Brain microvascular endothelial cell (primary cell): ENCODE results near the gene LMO1.

Experiments used
- DNase-seq: peaks from one replicate; pipeline ENCODE4 v3.0.0-alpha.2; 2020
- H3K27ac ChIP-seq: fragments of 250-450 bp; sonication (Bioruptor Pico); 2 replicates; pipeline ENCODE4 v1.5.1; 2020; ENCODE audit warnings: mild to moderate bottlenecking, moderate library complexity
- H3K27me3 ChIP-seq: fragments of 250-450 bp; sonication (Bioruptor Pico); replicated peaks from 2 replicates; pipeline ENCODE4 v1.5.1; 2020; ENCODE audit warnings: mild to moderate bottlenecking
- H3K36me3 ChIP-seq: fragments of 250-450 bp; sonication (Bioruptor Pico); replicated peaks from 2 replicates; pipeline ENCODE4 v1.5.1; 2020; ENCODE audit warnings: mild to moderate bottlenecking
- H3K4me3 ChIP-seq: 2 replicates; pipeline ENCODE4 v1.5.1; 2011; ENCODE audit warnings: low read depth, mild to moderate bottlenecking, control low read depth, low read length, moderate library complexity
- CTCF ChIP-seq: IDR thresholded peaks from 2 replicates; pipeline ENCODE4 v1.5.1; 2011; ENCODE audit warnings: low read depth, mild to moderate bottlenecking, moderate library complexity, low read length, control low read depth, inconsistent platforms; ENCODE audit errors: missing control alignments
- in situ Hi-C: cut with HindIII; loops from 2 replicates; pipeline ENCODE4 v1.10.0; 2017; ENCODE audit warnings: low sequenced_read_pairs, low pct_ligation_motif_present

The LMO1 gene

DNA sequence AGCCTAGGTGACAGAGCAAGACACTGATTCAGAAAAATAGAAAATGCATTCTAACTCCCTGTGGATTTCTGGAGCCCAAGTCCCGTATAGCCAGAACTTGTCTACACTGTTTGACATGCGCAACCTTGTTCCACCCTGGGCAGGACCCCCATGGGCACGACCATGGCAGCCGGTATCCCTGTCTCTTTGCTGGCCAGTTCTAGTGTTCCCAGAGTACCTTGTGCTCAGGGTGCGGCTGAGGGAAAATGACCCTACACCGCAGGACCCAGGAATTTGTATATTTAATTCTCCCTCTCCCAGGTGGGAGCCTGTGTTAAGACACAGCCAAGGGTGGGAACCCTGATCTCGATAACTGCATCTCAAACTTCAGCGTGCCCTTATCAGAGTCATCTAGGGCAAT is 58.1 kb downstream of the LMO1 start:
- Histone ChIP-seq H3K36me3 (no peaks in the 10 kb centered on the region), H3K4me3 (no peak overlapping the region), H3K27ac (no peak overlapping the region), H3K27me3 (no peaks in the 10 kb centered on the region)
- DNase-seq: no peak
- TF ChIP-seq CTCF: no peak
- in situ Hi-C loops: no loop called here

DNA sequence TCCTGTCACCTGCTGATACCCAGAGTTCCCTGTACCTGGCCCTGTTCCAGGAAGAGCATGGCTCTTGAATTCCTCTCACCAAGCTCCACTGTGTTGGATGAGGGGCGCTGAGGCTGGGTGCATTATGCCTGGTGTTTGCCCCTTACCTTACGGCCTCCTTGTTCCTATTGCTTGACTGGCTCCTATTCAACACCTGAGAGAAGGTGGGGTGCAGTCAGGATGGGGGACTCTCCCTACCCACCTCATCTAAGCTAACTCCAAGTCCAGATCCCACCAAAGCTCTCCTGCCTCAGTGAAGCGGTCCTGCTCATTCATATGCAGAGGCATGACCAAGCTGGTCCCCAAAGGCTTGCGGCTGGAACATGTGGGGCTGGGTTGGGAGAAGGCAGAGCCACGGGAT is 59.1 kb downstream of the LMO1 start:
- in situ Hi-C loops: no loop called here
- H3K27me3 ChIP-seq: no peaks in the 10 kb centered on the region

DNA sequence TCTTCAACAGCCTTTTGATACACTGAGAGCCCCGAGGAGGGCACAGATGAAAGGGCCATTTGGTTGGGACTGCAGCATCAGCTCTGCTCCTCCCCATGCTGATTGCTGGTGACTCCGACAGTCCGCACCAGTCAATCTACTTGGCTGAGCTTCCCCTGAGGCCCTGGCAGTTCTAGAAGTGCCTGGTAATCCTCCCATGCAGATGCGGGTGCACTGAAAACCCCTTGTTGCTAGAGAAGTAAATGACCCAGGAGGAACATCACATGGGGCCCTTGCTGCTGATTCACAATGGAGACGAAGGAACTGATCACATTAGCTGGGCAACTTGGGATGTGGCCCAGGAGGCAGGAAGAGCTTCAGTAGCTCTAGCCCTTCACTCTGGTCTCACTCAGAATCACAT is 59.7 kb downstream of the LMO1 start:
- DNase-seq: no peak
- TF ChIP-seq CTCF: no peak
- H3K27ac ChIP-seq: no peak overlapping the region
- H3K27me3 ChIP-seq: no peaks in the 10 kb centered on the region
- in situ Hi-C loops: no loop called here
- no peak overlapping the region for H3K4me3 ChIP-seq
- H3K36me3 ChIP-seq: no peaks in the 10 kb centered on the region

More for the DNA sequence above, 59.1 kb downstream of the LMO1 start:
- no peak for DNase-seq
- no peak overlapping the region for H3K27ac ChIP-seq
- no peak overlapping the region for H3K4me3 ChIP-seq
- no peak for TF ChIP-seq CTCF
- no peaks in the 10 kb centered on the region for H3K36me3 ChIP-seq

DNA sequence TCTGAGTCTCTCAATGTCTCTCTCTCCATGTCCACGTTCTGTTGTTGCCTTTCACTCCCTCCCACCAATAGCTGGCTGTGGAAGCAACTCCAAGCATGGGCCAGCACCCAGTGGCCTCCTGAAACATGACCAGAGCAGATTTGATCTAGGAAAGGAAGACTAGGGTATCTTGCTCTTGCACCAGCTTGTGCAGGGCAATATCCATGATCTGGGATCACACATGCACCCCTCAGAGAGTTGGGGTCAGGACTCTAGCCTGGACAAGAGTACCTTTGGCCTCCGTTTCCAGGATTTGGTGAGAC is 60.3 kb downstream of the LMO1 start:
- Histone ChIP-seq H3K27me3 (no peaks in the 10 kb centered on the region), H3K27ac (no peak overlapping the region), H3K4me3 (no peak overlapping the region), H3K36me3 (no peaks in the 10 kb centered on the region)
- no peak for DNase-seq
- in situ Hi-C loops: no loop called here
- no peak for TF ChIP-seq CTCF

DNA sequence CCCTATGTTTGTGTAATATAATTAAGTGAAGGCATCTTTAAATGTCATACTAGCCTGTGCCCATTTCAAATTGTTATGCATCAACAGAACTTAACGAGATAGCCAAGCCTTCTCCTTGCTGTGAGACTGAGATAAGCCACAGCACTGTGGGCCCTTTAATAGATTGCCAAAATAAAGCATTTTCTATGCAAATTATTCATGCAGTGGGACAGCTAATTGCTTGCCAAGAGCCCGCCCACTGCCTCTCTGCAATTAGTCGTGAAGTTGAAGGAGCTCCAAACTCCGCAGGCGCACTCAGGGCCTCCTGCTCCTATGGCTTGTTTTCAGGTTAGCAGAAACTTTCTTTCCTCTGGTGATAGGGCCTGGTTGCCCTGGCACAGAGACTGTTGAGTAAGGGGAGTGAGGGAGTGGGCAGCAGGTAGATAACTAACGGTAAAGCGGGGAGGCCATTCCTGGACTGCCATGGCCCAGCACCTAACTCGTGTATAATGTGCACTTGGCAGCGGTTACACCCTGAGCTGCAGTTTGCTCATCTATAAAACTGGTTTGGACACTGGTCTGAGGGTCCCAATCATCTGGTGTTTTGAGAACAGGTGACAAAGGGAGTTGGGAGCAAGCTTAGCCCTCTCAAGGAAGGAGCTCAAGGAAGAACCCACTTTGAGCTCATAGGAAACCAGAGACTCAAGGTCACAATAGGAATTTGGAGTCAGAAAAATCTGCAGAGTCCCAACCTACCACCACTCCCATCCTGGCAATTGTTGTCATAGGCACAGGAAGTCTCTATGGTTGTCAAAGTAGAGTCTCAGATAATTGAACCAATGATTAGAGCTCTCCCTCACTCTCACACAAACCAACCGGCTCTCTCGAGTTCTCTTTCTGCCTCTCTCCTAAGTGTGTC is 60.9 kb downstream of the LMO1 start:
- Histone ChIP-seq H3K27me3 (no peaks in the 10 kb centered on the region), H3K27ac (no peak overlapping the region), H3K4me3 (no peak overlapping the region), H3K36me3 (no peaks in the 10 kb centered on the region)
- TF ChIP-seq CTCF: no peak
- no peak for DNase-seq
- in situ Hi-C loops: no loop called here
